Endodermal cell (in vitro differentiated cells): ENCODE results near the gene LRFN2. TPM values are rescaled to one million over a fixed set of nuclear protein-coding genes. Genes with fewer than 3 reads are reported as not detected.

Experiments used
- DNase-seq: peaks from one replicate; pipeline ENCODE4 v3.0.0-alpha.2; 2017
- H3K27ac ChIP-seq: 2 replicates; pipeline ENCODE4 v1.5.1; 2013; ENCODE audit warnings: mild to moderate bottlenecking, low read depth, low read length, moderate library complexity
- H3K27me3 ChIP-seq: 2 replicates; pipeline ENCODE4 v1.6.1; 2013; ENCODE audit warnings: mild to moderate bottlenecking, low read length, moderate library complexity; ENCODE audit not compliant: insufficient read depth, control insufficient read depth, poor library complexity, severe bottlenecking
- H3K36me3 ChIP-seq: 2 replicates; pipeline ENCODE4 v1.7.0; 2013; ENCODE audit warnings: mild to moderate bottlenecking, low read length, moderate library complexity; ENCODE audit not compliant: control insufficient read depth, insufficient read depth
- H3K4me1 ChIP-seq: one replicate; pipeline ENCODE4 v1.7.0; 2013; ENCODE audit warnings: low read length; ENCODE audit not compliant: control insufficient read depth, insufficient read depth
- H3K4me3 ChIP-seq: 2 replicates; pipeline ENCODE4 v1.5.1; 2013; ENCODE audit warnings: mild to moderate bottlenecking, low read length, moderate library complexity
- H3K9ac ChIP-seq: 2 replicates; pipeline ENCODE4 v1.6.1; 2013; ENCODE audit warnings: mild to moderate bottlenecking, low read length, moderate library complexity; ENCODE audit not compliant: poor library complexity, severe bottlenecking; ENCODE audit errors: extremely low read depth
- H3K9me3 ChIP-seq: 2 replicates; pipeline ENCODE4 v1.6.1; 2013; ENCODE audit warnings: mild to moderate bottlenecking, low read length, moderate library complexity; ENCODE audit not compliant: control insufficient read depth
- H3K27ac Mint-ChIP-seq: 2 replicates; pipeline ENCODE4 v1.8.0; 2020; ENCODE audit warnings: mixed read lengths
- H3K27me3 Mint-ChIP-seq: 2 replicates; pipeline ENCODE4 v1.8.0; 2021; ENCODE audit warnings: mild to moderate bottlenecking, mixed read lengths; ENCODE audit not compliant: insufficient read depth
- H3K36me3 Mint-ChIP-seq: 2 replicates; pipeline ENCODE4 v1.8.0; 2020; ENCODE audit warnings: low read depth, mixed read lengths
- H3K4me1 Mint-ChIP-seq: 2 replicates; pipeline ENCODE4 v1.8.0; 2020; ENCODE audit warnings: mixed read lengths
- H3K4me3 Mint-ChIP-seq: 2 replicates; pipeline ENCODE4 v1.8.0; 2020; ENCODE audit warnings: mild to moderate bottlenecking, moderate library complexity, mixed read lengths
- H3K9me3 Mint-ChIP-seq: 2 replicates; pipeline ENCODE4 v1.8.0; 2020; ENCODE audit warnings: mild to moderate bottlenecking, mixed read lengths
- WGBS, 2 experiments: methylation state at CpG; one replicate each; pipeline versions ENCODE4 v1.1.5 to v1.1.7; 2013; ENCODE audit warnings: missing lambda C conversion rate in 2 of 2, mixed read lengths in 1 of 2; ENCODE audit not compliant: insufficient coverage in 1 of 2, insufficient read length in 1 of 2; 5-methylcytosine and 5-hydroxymethylcytosine counted together
- total RNA-seq, 2 donors: library from RNA; stranded (reverse); fragmentation: NEBNext Ultra II Directional in 1 of 2; extraction: Animal tissue kit (Norgen Biotek cat#: 25700) in 1 of 2; gene quantifications; 2 replicates in 1 of 2; 3 replicates in 1 of 2; pipeline ENCODE4 v1.2.1, GENCODE V29; 2021
- TF ChIP-seq, protein P1 (sequence below): fragments of 200-600 bp; sonication (generic); conservative IDR thresholded peaks from 2 replicates; pipeline ENCODE4 v1.5.0; 2021; ENCODE audit warnings: antibody characterized with exemption, mild to moderate bottlenecking

Gene LRFN2
- total RNA-seq, 2 donors from 2014 or later: 0.15 TPM; not detected in 1

DNA sequence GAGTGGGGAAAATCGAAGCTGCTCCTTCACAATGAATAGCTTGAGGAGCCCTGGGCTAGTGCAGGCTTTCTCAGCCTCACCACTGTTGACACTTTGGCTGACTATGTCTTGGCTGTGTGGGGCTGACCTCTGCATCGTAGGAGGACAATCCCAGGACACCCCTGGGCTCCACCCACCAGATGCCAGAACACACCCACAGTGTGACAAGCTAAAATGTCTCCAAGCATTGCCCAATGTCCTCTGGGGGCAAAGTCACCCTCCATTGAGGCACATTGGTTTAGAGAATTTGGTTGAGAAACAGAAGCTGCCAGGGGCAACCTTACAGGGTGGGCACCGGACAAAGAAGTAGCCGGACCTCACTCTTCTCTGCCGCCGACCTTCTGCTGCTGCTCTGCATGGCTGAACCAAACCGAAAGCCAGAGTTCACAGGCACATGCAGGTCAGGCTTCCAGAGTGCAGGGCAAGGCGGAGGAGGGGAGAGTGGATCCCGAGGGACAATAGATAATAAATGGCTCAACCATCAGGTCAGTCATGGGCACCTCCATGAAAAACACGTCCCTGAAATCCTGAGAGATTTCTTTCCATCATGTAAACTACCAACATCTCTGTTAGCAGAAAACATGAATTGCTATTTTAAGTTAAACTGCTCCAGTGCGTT lies 189.0 kb downstream of the LRFN2 start:
- no peak overlapping the region for H3K27ac ChIP-seq
- no peaks in the 10 kb centered on the region for H3K36me3 ChIP-seq
- Mint-ChIP-seq H3K4me3 (no peak overlapping the region), H3K9me3 (no peaks in the 10 kb centered on the region), H3K36me3 (no peaks in the 10 kb centered on the region), H3K27ac (no peak overlapping the region), H3K27me3 (no peaks in the 10 kb centered on the region), H3K4me1 (no peaks in the 10 kb centered on the region)
- WGBS, 2 experiments: 93 to 96% methylated on average over 6 to 11 of the region's 11 CpGs
- H3K4me3 ChIP-seq: no peak overlapping the region
- TF ChIP-seq, protein P1, sequence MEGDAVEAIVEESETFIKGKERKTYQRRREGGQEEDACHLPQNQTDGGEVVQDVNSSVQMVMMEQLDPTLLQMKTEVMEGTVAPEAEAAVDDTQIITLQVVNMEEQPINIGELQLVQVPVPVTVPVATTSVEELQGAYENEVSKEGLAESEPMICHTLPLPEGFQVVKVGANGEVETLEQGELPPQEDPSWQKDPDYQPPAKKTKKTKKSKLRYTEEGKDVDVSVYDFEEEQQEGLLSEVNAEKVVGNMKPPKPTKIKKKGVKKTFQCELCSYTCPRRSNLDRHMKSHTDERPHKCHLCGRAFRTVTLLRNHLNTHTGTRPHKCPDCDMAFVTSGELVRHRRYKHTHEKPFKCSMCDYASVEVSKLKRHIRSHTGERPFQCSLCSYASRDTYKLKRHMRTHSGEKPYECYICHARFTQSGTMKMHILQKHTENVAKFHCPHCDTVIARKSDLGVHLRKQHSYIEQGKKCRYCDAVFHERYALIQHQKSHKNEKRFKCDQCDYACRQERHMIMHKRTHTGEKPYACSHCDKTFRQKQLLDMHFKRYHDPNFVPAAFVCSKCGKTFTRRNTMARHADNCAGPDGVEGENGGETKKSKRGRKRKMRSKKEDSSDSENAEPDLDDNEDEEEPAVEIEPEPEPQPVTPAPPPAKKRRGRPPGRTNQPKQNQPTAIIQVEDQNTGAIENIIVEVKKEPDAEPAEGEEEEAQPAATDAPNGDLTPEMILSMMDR: no peak
- H3K27me3 ChIP-seq: no peaks in the 10 kb centered on the region
- no peak overlapping the region for H3K9ac ChIP-seq
- no peak for DNase-seq
- no peaks in the 10 kb centered on the region for H3K4me1 ChIP-seq
- no peaks in the 10 kb centered on the region for H3K9me3 ChIP-seq

DNA sequence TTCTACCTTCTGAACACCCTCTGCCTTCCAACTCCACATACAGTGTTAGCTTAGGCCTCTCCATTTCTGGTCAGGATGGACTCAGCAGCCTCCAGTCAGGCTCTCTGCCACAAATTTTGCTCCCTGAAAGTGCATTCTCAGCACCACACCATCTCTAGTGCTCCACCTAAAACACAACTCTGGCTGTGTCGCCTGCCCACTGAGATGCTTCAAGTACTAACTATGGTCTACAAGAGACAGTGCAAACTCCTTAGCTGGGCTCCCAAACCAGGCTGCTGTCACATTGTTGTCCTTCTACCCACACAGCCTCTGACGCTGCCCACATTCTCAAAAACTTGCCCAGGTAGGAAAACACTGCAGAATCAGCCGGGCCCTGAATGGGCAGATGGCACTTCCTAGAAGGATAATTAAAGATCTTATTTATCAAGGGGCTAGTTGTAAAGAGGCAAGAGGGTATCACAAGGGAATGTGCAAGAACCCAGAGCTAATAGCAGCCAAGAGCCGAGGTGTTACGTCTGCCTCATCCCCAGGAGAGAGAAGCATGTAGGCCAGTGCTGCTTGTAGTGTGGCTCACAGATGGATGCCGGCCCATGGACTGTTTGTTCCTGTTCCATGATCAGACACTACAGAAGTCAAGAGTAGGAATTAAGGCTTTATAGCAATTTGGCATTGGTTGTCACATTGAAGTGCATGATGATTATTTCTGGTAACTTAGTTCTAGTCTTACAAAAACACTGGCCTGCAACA lies 189.7 kb downstream of the LRFN2 start:
- Histone ChIP-seq H3K9ac (no peak overlapping the region), H3K4me1 (no peaks in the 10 kb centered on the region), H3K27me3 (no peaks in the 10 kb centered on the region), H3K9me3 (no peaks in the 10 kb centered on the region), H3K4me3 (no peak overlapping the region), H3K36me3 (no peaks in the 10 kb centered on the region), H3K27ac (no peak overlapping the region)
- no peaks in the 10 kb centered on the region for H3K36me3 Mint-ChIP-seq
- no peaks in the 10 kb centered on the region for H3K4me1 Mint-ChIP-seq
- no peak overlapping the region for H3K27ac Mint-ChIP-seq
- TF ChIP-seq, protein P1: no peak
- no peak overlapping the region for H3K4me3 Mint-ChIP-seq
- WGBS, 2 experiments: 93 to 94% methylated on average over 6 of the region's 6 CpGs
- no peaks in the 10 kb centered on the region for H3K27me3 Mint-ChIP-seq
- no peaks in the 10 kb centered on the region for H3K9me3 Mint-ChIP-seq
- DNase-seq: no peak

DNA sequence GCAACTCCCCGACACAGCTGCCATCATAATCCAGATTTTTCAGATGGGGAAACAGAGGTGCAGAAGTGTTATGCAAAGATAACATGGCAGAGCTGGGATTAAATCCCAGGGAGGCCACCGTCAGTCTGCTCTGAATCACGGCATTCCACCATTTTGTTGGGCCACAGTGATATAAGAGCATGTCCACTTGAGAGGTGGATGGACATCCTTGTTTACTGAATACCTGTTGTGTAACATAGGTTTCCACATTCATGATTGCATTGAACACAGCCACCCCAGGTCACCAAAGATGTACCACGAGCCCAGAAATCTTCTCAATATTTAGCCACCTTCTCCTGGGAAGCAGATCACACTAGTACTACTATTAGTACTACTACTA lies 191.5 kb downstream of the LRFN2 start:
- Histone ChIP-seq H3K27ac (no peak overlapping the region), H3K4me1 (no peaks in the 10 kb centered on the region), H3K36me3 (no peaks in the 10 kb centered on the region), H3K4me3 (no peak overlapping the region), H3K27me3 (peaks cover 4% of the 10 kb centered on the region), H3K9ac (no peak overlapping the region), H3K9me3 (no peaks in the 10 kb centered on the region)
- no peaks in the 10 kb centered on the region for H3K36me3 Mint-ChIP-seq
- H3K27me3 Mint-ChIP-seq: no peaks in the 10 kb centered on the region
- DNase-seq: peak; percentile 10
- no peak overlapping the region for H3K27ac Mint-ChIP-seq
- TF ChIP-seq, protein P1: no peak
- WGBS, 2 experiments: 92 to 100% methylated on average over 3 to 4 of the region's 4 CpGs
- H3K4me3 Mint-ChIP-seq: no peak overlapping the region
- H3K9me3 Mint-ChIP-seq: no peaks in the 10 kb centered on the region
- no peaks in the 10 kb centered on the region for H3K4me1 Mint-ChIP-seq
